HG02798 (cell line): ENCODE results near the gene SMTNL2.
"Not testable (repeated sequence)": the region's sequence is repeated elsewhere in the genome, so short reads cannot be mapped to it uniquely, and the experiment has no call there.

Experiments used
- ATAC-seq: cut with Tn5 transposase; IDR thresholded peaks from one replicate; pipeline ENCODE4 v1.9.1; 2021; ENCODE audit warnings: mild to moderate bottlenecking; ENCODE audit not compliant: unreplicated experiment, poor library complexity

SMTNL2 gene

GRCh38 chr17:4597975-4598374 is 13.6 kb downstream of the SMTNL2 start:
- no peak for ATAC-seq

DNA sequence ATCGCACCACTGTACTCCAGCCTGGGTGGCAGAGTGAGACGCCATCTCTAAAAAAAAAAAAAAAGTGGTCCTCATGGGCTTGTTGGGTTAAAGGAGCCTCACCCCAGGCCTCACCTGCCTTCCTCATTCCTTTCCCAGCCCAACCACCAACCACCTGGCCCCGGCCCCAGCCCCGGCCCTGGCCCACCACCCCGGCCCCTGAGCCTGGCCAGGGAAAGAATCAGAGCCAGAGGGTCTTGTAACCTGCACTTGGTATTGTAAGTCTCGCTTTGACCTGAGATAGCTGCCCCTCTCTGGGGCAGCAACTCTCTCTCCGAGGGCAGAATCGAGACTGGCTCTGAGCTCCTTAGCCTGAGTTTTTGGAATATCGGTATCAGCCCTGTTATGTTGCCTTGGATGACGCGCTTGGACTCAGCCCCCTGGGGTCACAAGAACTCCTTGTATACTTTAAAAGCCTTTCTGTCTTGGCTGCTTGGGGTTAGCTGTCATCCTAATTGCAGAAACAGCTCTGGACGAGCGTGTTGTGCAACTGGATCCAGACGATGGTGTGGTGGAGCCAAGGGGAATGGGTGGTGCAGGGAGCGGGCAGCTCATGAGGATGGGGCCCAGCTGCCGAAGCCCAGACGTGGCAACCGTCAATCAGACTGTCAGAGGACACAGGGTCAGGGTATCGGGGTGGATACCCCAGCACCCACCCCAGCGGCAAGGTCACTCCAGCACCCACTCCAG is 14.6 kb downstream of the SMTNL2 start:
- ATAC-seq = no peak

- ATAC-seq = no peak
These were observed 15.4 kb downstream of the SMTNL2 start for GRCh38 chr17:4599505-4600281.

- ATAC-seq = no peak
These were observed 16.2 kb downstream of the SMTNL2 start for GRCh38 chr17:4600563-4600962.

DNA sequence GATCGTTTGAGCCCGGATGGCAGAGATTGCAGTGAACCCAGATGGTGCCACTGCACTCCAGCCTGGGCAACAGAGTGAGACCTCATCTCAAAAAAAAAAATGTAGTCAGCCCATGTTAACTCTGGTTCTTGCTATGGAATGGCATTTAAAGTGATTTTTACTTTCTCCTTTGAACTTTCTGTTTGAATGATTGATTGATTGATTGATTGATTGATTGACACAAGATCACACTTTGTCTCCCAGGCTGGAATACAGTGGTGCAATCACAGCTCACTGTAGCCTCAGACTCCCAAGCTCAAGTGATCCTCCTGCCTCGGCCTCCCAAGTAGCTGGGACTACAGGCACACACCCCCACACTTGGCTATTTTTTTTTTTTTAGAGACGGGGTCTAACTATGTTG is 17.0 kb downstream of the SMTNL2 start:
- no peak for ATAC-seq

DNA sequence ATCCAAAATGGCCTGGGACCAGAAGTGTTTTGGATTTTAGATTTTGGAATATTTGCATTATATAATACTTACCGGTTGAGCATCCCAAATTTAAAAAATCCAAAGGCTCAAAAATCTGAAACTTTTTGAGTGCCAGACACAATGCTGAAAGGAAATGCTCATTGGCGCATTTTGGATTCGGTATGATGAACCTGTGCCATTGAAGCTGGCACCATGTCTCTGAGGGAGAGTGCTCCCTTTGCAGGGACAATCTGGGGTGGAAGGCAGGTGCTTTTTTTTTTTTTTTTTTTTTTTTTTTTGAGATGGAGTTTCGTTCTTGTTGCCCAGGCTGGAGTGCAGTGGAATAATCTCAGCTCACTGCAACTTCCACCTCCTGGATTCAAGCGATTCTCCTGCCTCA is 17.7 kb downstream of the SMTNL2 start:
- ATAC-seq = no peak

GRCh38 chr17:4604111-4604644 is 19.8 kb downstream of the SMTNL2 start:
- no peak for ATAC-seq

- ATAC-seq = not testable (repeated sequence)
These were observed 20.4 kb downstream of the SMTNL2 start for GRCh38 chr17:4604736-4605135.

- no peak for ATAC-seq
These were observed 21.5 kb downstream of the SMTNL2 start for GRCh38 chr17:4605826-4606225.

- ATAC-seq = no peak
These were observed 23.0 kb downstream of the SMTNL2 start for GRCh38 chr17:4607261-4607741.

DNA sequence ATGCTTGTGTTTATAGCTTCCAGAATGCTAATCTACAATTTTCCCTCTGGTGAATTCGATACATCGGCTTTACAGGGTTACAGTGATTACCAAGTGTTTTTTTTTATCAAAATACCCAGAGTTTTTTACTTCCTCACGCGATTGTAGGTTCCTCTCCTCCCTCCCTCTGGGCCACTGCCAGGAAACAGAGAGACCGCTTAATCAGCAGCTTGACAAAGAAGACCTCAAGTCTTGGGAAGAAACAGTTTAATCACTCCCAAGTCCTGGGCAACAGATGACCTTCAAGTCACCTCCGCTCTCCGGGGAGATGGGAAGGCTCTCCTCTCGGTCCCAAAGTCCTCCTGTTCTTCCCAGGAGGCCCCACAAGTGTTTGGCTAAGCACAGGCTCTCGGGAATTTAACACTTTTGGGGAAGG is 23.5 kb downstream of the SMTNL2 start:
- ATAC-seq = no peak

- no peak for ATAC-seq
These were observed 25.4 kb downstream of the SMTNL2 start for GRCh38 chr17:4609761-4610160.

- no peak for ATAC-seq
These were observed 25.8 kb downstream of the SMTNL2 start for GRCh38 chr17:4610162-4610561.

DNA sequence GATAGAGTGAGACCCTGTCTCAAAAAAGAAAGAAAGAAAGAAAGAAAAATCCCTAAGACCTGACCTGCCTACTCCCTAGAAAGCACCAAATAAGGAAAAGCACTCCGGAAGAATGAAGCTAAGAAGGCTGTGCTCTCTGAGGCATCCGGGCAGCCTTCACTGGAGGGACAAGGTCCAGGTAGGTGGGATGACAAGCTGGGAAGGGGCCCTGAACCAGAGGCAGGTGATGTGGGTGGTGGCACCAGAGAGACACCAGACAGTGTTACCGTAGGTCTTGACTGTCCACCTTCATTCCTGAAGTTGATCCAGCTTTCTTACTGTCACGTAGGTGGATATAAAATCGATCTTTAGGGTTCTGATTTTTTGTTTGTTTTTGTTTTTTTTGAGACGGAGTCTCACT is 26.3 kb downstream of the SMTNL2 start:
- ATAC-seq = no peak

DNA sequence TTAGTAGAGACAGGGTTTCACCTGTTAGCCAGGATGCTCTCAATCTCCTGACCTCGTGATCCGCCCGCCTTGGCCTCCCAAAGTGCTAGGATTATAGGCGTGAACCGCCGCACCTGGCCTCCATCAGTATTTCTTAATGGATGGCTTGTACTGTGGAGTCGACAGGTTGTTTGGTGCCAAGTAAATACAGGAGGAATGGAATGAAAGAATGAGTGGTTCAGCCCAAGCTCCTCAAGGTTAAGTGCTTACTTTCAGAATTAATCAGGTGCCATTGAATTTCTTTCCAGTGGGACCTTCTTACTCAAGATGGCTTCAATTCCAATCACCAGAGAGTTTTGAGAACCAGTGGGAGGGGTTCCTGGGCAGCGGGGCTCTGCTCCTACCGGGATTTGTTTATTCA is 32.1 kb downstream of the SMTNL2 start:
- ATAC-seq = no peak

GRCh38 chr17:4617090-4617489 is 32.8 kb downstream of the SMTNL2 start:
- ATAC-seq = no peak

DNA sequence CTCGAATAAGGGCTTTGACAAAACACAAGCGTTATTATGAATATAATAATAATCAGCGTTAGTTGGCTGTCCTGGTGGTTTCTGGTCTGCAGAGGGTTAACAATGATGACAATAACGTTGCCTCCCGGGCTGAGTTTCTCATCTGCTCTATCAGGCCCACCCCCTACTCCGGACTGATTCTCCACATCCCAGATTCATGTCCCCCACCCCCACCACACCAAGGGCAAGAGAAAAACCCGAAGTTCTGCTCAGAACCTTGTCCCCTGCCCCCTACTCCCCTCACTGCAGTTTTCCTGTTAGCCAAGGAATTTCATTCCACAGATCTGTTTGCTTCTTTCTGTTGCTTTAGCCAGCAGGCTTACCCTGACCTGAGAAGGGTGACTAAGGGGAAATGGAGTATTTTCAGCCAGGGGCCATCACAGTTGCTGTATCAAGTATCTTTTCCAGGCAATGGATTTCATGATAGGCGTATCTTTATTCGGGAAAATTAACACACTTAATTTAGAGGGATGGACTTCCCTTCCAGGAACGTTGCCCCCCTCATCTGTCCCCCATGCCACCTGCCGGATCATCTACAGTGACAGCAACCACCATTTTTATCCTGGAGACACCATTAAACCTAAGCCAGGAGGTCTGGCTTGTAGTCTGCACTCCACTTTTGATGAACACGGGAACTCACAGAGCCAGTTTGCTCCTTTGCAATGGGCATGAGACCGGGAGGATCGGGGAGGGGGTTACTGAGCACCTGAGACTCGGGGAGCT is 33.4 kb downstream of the SMTNL2 start:
- ATAC-seq = no peak

DNA sequence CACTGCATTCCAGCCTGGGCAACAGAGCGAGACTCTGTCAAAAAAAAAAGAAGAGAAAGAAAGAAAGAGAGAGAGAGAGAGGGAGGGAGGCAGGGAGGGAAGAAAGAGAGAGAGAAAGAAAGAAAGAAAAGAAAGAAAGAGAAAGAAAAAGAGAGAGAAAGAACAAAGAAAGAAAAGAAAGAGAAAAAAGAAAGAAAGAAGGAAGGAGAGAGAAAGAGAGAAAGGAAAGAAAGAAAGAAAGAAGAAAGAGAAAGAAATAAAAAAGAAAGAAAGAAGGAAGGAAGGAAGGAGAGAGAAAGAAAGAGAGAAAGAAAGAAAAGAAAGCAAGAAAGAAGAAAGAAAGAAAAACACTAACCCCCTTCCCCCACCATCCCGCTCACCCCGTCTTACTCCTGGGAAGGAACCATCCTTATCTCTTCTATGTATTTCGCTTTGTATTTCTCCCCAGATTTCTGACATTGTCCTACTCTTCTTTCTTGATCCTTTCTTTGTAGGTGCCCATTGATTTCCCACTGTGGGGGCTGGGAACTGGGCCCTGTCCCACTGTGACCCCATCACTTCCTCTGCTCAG is 36.3 kb downstream of the SMTNL2 start:
- no peak for ATAC-seq

- ATAC-seq = no peak
These were observed 38.0 kb downstream of the SMTNL2 start for GRCh38 chr17:4622375-4622774.

- no peak for ATAC-seq
These were observed 38.9 kb downstream of the SMTNL2 start for GRCh38 chr17:4623249-4623648.
